IMR-90 (cell line): ENCODE results near the gene RTEL1. TPM values are rescaled to one million over a fixed set of nuclear protein-coding genes. Genes with fewer than 3 reads are reported as not detected.

Source experiments
- ATAC-seq: fragments of 200-7000 bp; cut with Tn5 transposase; 2 replicates; pipeline ENCODE4 v1.9.1; 2020; ENCODE audit warnings: low read depth, mild to moderate bottlenecking, moderate library complexity
- BruUV-seq: library from RNA; stranded (reverse); fragments of 400-500 nt; replicated peaks from 2 replicates; lab custom pipeline; 2021; lab: Mats Ljungman, UMichigan
- CTCF ChIA-PET: fragments of 300-600 bp; formaldehyde crosslinking; extraction: SDS; loops from one replicate; lab custom pipeline; 2021; ENCODE audit warnings: antibody characterized with exemption; lab: Yijun Ruan, JAX
- POLR2A ChIA-PET: fragments of 300-600 bp; sonication (Branson Sonifier 250); formaldehyde crosslinking; loops from one replicate; lab custom pipeline; 2022; ENCODE audit warnings: antibody characterized with exemption; ENCODE audit not compliant: unreplicated experiment; lab: Charles Lee
- DNase-seq: peaks from one replicate; pipeline ENCODE4 v3.0.0; 2013
- H2AFZ ChIP-seq: replicated peaks from 2 replicates; pipeline ENCODE3; 2013; ENCODE audit warnings: low read length, mild to moderate bottlenecking; ENCODE audit not compliant: poor library complexity
- H2AK5ac ChIP-seq: 2 replicates; pipeline ENCODE4 v1.6.1; 2013; ENCODE audit warnings: low read depth, low read length, inconsistent platforms
- H2AK9ac ChIP-seq: replicated peaks from 2 replicates; pipeline ENCODE3; 2013; ENCODE audit warnings: mild to moderate bottlenecking, low read depth, low read length, moderate library complexity; ENCODE audit not compliant: poor library complexity
- H2BK120ac ChIP-seq: 2 replicates; pipeline ENCODE4 v1.6.1; 2013; ENCODE audit warnings: low read depth, low read length, inconsistent platforms
- H2BK15ac ChIP-seq: 3 replicates; pipeline ENCODE4 v1.6.1; 2013; ENCODE audit warnings: low read depth, low read length, inconsistent platforms
- H2BK20ac ChIP-seq: 2 replicates; pipeline ENCODE4 v1.6.1; 2013; ENCODE audit warnings: low read depth, mild to moderate bottlenecking, inconsistent platforms, low read length, moderate library complexity
- H2BK5ac ChIP-seq: 2 replicates; pipeline ENCODE4 v1.6.1; 2013; ENCODE audit warnings: mild to moderate bottlenecking, low read depth, low read length, inconsistent platforms; ENCODE audit not compliant: poor library complexity, severe bottlenecking
- H3K14ac ChIP-seq: replicated peaks from 2 replicates; pipeline ENCODE4 v1.6.1; 2013; ENCODE audit warnings: low read depth, low read length, inconsistent platforms
- H3K18ac ChIP-seq: 2 replicates; pipeline ENCODE4 v1.6.1; 2013; ENCODE audit warnings: low read depth, low read length, control low read depth
- H3K23ac ChIP-seq: 2 replicates; pipeline ENCODE4 v1.6.1; 2013; ENCODE audit warnings: low read depth, low read length, inconsistent platforms
- H3K27ac ChIP-seq: 2 replicates; pipeline ENCODE4 v1.5.1; 2013; ENCODE audit warnings: mild to moderate bottlenecking, control low read depth, low read length; ENCODE audit not compliant: insufficient read depth
- H3K27me3 ChIP-seq: 2 replicates; pipeline ENCODE4 v1.6.1; 2013; ENCODE audit warnings: low read length; ENCODE audit not compliant: control insufficient read depth, insufficient read depth
- H3K36me3 ChIP-seq: 2 replicates; pipeline ENCODE4 v1.6.1; 2013; ENCODE audit warnings: low read length, mixed read lengths; ENCODE audit not compliant: control insufficient read depth, insufficient read depth
- H3K4ac ChIP-seq: 2 replicates; pipeline ENCODE4 v1.6.1; 2013; ENCODE audit warnings: low read depth, low read length, inconsistent platforms
- H3K4me1 ChIP-seq: 2 replicates; pipeline ENCODE4 v1.6.1; 2013; ENCODE audit warnings: low read length, mixed read lengths; ENCODE audit not compliant: control insufficient read depth, insufficient read depth
- H3K4me2 ChIP-seq: 2 replicates; pipeline ENCODE4 v1.6.1; 2013; ENCODE audit warnings: low read depth, mild to moderate bottlenecking, control low read depth, low read length, moderate library complexity
- H3K4me3 ChIP-seq: 2 replicates; pipeline ENCODE4 v1.5.1; 2013; ENCODE audit warnings: low read depth, mild to moderate bottlenecking, control low read depth, low read length, moderate library complexity; ENCODE audit not compliant: insufficient read depth
- H3K56ac ChIP-seq: 2 replicates; pipeline ENCODE4 v1.6.1; 2013; ENCODE audit warnings: low read length, inconsistent platforms; ENCODE audit not compliant: insufficient read depth; ENCODE audit errors: extremely low read depth
- H3K79me1 ChIP-seq, 2 experiments: 2 replicates each; pipeline ENCODE4 v1.6.1; 2013; ENCODE audit warnings: low read length in 2 of 2, inconsistent platforms in 1 of 2, low read depth in 1 of 2
- H3K9ac ChIP-seq: 2 replicates; pipeline ENCODE4 v1.6.1; 2013; ENCODE audit warnings: low read depth, low read length, control low read depth
- H3K9me1 ChIP-seq: 2 replicates; pipeline ENCODE4 v1.6.1; 2013; ENCODE audit warnings: low read length, inconsistent platforms; ENCODE audit not compliant: insufficient read depth
- H3K9me3 ChIP-seq: 2 replicates; pipeline ENCODE4 v1.6.1; 2013; ENCODE audit warnings: low read length; ENCODE audit not compliant: control insufficient read depth, insufficient read depth
- H4K20me1 ChIP-seq: 2 replicates; pipeline ENCODE4 v1.6.1; 2013; ENCODE audit warnings: low read length, inconsistent platforms; ENCODE audit not compliant: insufficient read depth
- H4K5ac ChIP-seq: 2 replicates; pipeline ENCODE4 v1.6.1; 2013; ENCODE audit warnings: mild to moderate bottlenecking, low read depth, low read length, control low read depth
- H4K8ac ChIP-seq, 2 experiments: 2 replicates each; pipeline ENCODE4 v1.6.1; 2013; ENCODE audit warnings: low read depth in 2 of 2, low read length in 2 of 2, control low read depth in 1 of 2, inconsistent platforms in 1 of 2
- H4K91ac ChIP-seq: 2 replicates; pipeline ENCODE4 v1.6.1; 2013; ENCODE audit warnings: low read depth, low read length, inconsistent platforms; ENCODE audit not compliant: insufficient read depth
- FOS ChIP-seq: fragments of 150-350 bp; IDR thresholded peaks from 2 replicates; pipeline ENCODE4 v1.6.1; 2016; ENCODE audit warnings: low read depth, low read length
- MXI1 ChIP-seq: IDR thresholded peaks from 2 replicates; pipeline ENCODE4 v1.6.1; 2012; ENCODE audit warnings: low read depth, mild to moderate bottlenecking, low read length, moderate library complexity, borderline replicate concordance
- NFE2L2 ChIP-seq: fragments of 150-350 bp; IDR thresholded peaks from 2 replicates; pipeline ENCODE4 v1.6.1; 2016; ENCODE audit warnings: low read depth, mild to moderate bottlenecking, low read length
- RCOR1 ChIP-seq: IDR thresholded peaks from 2 replicates; pipeline ENCODE4 v1.6.1; 2012; ENCODE audit warnings: mild to moderate bottlenecking, low read length, improper control_type of control experiment; ENCODE audit not compliant: insufficient replicate concordance
- SMC3 ChIP-seq: fragments of 150-350 bp; IDR thresholded peaks from 2 replicates; pipeline ENCODE4 v1.6.1; 2016; ENCODE audit warnings: low read depth, mild to moderate bottlenecking, antibody characterized with exemption, low read length, moderate library complexity
- WGBS, 2 experiments: methylation state at CpG; one replicate each; pipeline versions ENCODE4 v1.1.5 to v1.1.7; 2013; ENCODE audit warnings: missing lambda C conversion rate in 2 of 2; ENCODE audit not compliant: insufficient read length in 1 of 2; ENCODE audit errors: extremely low coverage in 2 of 2; 5-methylcytosine and 5-hydroxymethylcytosine counted together
- dilution Hi-C: fragments of 300-500 bp; cut with HindIII; formaldehyde crosslinking; loops from one replicate; pipeline ENCODE4 v1.14.3; 2018; ENCODE audit warnings: low sequenced_read_pairs; ENCODE audit not compliant: unreplicated experiment
- in situ Hi-C: fragments of 300-500 bp; cut with MboI; formaldehyde crosslinking; loops from 3 replicates; pipeline ENCODE4 v1.14.3; 2019; ENCODE audit warnings: low sequenced_read_pairs, inconsistent platforms, mixed read lengths
- intact Hi-C: fragments of 100-400 bp; cut with micrococcal nuclease; formaldehyde crosslinking; loops from 2 replicates; pipeline ENCODE4 v1.10.0; 2022
- polyA plus RNA-seq, 3 experiments: library from polyadenylated mRNA; depleted of rRNA; stranded (reverse); fragments of >200 nt; gene quantifications; 2 replicates each; pipeline ENCODE4 v1.2.3, GENCODE V29; 2012; ENCODE audit warnings: low replicate concordance in 1 of 3
- total RNA-seq: library from RNA; depleted of rRNA; stranded (reverse); fragments of >200 nt; gene quantifications from 2 replicates; pipeline ENCODE4 v1.2.3, GENCODE V29; 2012
- TF ChIP-seq, protein P1 (sequence below): fragments of 150-350 bp; IDR thresholded peaks from 2 replicates; pipeline ENCODE4 v1.6.1; 2016; ENCODE audit warnings: low read depth, mild to moderate bottlenecking, low read length, moderate library complexity, borderline replicate concordance
- TF ChIP-seq, protein P2 (sequence below): fragments of 150-350 bp; IDR thresholded peaks from 2 replicates; pipeline ENCODE4 v1.6.1; 2017; ENCODE audit warnings: mild to moderate bottlenecking, antibody characterized with exemption, low read length, low read depth

Gene RTEL1
- total and polyA plus RNA-seq, 2 of the 4 experiments (the other 2 are of a cell fraction) = 14.7 to 18.8 TPM

DNA sequence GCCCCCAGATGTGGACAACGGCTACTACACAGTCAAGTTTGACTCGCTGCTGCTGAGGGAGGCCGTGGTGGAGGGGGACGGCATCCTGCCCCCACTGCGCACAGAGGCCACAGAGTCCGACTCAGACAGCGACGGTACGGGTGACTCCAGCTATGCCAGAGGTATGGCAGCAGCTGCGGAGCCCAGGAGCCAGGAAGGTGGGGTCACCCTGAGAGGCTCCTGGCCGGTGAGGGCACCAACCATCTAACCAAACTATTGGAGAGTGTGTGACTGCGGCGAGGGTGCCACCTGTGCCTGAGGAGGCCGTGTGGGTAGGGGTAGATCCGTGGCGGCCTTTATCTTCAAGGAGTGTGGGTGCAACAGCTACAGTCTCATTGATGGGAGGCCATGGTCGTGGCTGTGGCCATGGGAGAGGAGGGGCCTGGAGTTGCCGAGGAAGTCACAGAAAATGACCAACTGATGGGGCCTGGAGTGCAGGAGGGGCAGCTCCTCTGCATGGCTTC, 75.5 kb downstream of the RTEL1 start:
- H3K9me1 ChIP-seq = peaks cover 19% of the 10 kb centered on the region
- H4K5ac ChIP-seq = no peak overlapping the region
- DNase-seq (no peak), ATAC-seq (no peak)
- H3K4me1 ChIP-seq = no peaks in the 10 kb centered on the region
- H4K8ac ChIP-seq = no peak overlapping the region
- WGBS, 2 experiments = 89% methylated on average over 6 of the region's 18 CpGs; no CpG with 5 or more reads in 1 of the 2 experiments
- no peak overlapping the region for H2BK20ac ChIP-seq
- H3K23ac ChIP-seq = no peak overlapping the region
- dilution Hi-C loops = no loop called here
- no peak overlapping the region for H2AFZ ChIP-seq
- CTCF ChIA-PET = no interaction called here
- H3K4ac ChIP-seq = no peak overlapping the region
- H3K79me1 ChIP-seq = peaks cover 21 to 55% of the 10 kb centered on the region in 2 experiments
- TF ChIP-seq, protein P1, sequence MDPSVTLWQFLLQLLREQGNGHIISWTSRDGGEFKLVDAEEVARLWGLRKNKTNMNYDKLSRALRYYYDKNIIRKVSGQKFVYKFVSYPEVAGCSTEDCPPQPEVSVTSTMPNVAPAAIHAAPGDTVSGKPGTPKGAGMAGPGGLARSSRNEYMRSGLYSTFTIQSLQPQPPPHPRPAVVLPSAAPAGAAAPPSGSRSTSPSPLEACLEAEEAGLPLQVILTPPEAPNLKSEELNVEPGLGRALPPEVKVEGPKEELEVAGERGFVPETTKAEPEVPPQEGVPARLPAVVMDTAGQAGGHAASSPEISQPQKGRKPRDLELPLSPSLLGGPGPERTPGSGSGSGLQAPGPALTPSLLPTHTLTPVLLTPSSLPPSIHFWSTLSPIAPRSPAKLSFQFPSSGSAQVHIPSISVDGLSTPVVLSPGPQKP = no peak
- TF ChIP-seq NFE2L2 (no peak), FOS (no peak), MXI1 (no peak), SMC3 (no peak), RCOR1 (no peak)
- TF ChIP-seq, protein P2, sequence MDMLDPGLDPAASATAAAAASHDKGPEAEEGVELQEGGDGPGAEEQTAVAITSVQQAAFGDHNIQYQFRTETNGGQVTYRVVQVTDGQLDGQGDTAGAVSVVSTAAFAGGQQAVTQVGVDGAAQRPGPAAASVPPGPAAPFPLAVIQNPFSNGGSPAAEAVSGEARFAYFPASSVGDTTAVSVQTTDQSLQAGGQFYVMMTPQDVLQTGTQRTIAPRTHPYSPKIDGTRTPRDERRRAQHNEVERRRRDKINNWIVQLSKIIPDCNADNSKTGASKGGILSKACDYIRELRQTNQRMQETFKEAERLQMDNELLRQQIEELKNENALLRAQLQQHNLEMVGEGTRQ = no peak
- H2BK15ac ChIP-seq = no peak overlapping the region
- peaks cover 39% of the 10 kb centered on the region for H3K36me3 ChIP-seq
- H3K4me3 ChIP-seq = no peak overlapping the region
- H3K4me2 ChIP-seq = no peak overlapping the region
- H3K14ac ChIP-seq = no peak overlapping the region
- intact Hi-C loops = no loop called here
- H3K9me3 ChIP-seq = no peaks in the 10 kb centered on the region
- BruUV-seq = no TSS peak
- H2BK120ac ChIP-seq = no peak overlapping the region
- H2BK5ac ChIP-seq = no peak overlapping the region
- H4K20me1 ChIP-seq = peaks cover 39% of the 10 kb centered on the region
- H3K56ac ChIP-seq = no peak overlapping the region
- H2AK5ac ChIP-seq = no peak overlapping the region
- POLR2A ChIA-PET = no interaction called here
- H3K18ac ChIP-seq = no peak overlapping the region
- no peak overlapping the region for H3K9ac ChIP-seq
- no peaks in the 10 kb centered on the region for H3K27me3 ChIP-seq
- H2AK9ac ChIP-seq = peak overlapping the region; percentile 63
- H3K27ac ChIP-seq = no peak overlapping the region
- H4K91ac ChIP-seq = no peak overlapping the region
- in situ Hi-C loops = no loop called here
